CD4-positive, alpha-beta T cell treated with Interleukin-2 at 100 ng/mL for 4 hours (primary cell): ENCODE results near the gene BACH2.

Experiments
- DNase-seq: peaks from one replicate; pipeline ENCODE4 v3.0.0-alpha.2; 2020; ENCODE audit warnings: low spot score

The BACH2 gene

GRCh38 chr6:90095788-90096187 lies 200.9 kb downstream of the BACH2 start:
- no peak for DNase-seq

- no peak for DNase-seq
These were observed 201.5 kb downstream of the BACH2 start for GRCh38 chr6:90095145-90095544.

- no peak for DNase-seq
These were observed 203.0 kb downstream of the BACH2 start for GRCh38 chr6:90093558-90094073.

- DNase-seq: no peak
These were observed 205.8 kb downstream of the BACH2 start for GRCh38 chr6:90090866-90091265.

- no peak for DNase-seq
These were observed 208.6 kb downstream of the BACH2 start for GRCh38 chr6:90088009-90088408.

GRCh38 chr6:90087106-90087833 lies 209.4 kb downstream of the BACH2 start:
- no peak for DNase-seq

GRCh38 chr6:90086517-90086916 lies 210.1 kb downstream of the BACH2 start:
- DNase-seq: no peak

GRCh38 chr6:90083891-90084290 lies 212.8 kb downstream of the BACH2 start:
- DNase-seq: peak; percentile 78

- no peak for DNase-seq
These were observed 213.8 kb downstream of the BACH2 start for GRCh38 chr6:90082847-90083246.

- peak; percentile 79 for DNase-seq
These were observed 215.7 kb downstream of the BACH2 start for GRCh38 chr6:90080876-90081481.

- DNase-seq: peak; percentile 42
These were observed 216.8 kb downstream of the BACH2 start for GRCh38 chr6:90079560-90080490.

- DNase-seq: peak; percentile 48
These were observed 217.9 kb downstream of the BACH2 start for GRCh38 chr6:90078513-90079289.

- no peak for DNase-seq
These were observed 219.9 kb downstream of the BACH2 start for GRCh38 chr6:90076511-90077415.

GRCh38 chr6:90074161-90074850 lies 222.3 kb downstream of the BACH2 start:
- no peak for DNase-seq

- no peak for DNase-seq
These were observed 223.6 kb downstream of the BACH2 start for GRCh38 chr6:90072935-90073464.

GRCh38 chr6:90072501-90072900 lies 224.1 kb downstream of the BACH2 start:
- no peak for DNase-seq

GRCh38 chr6:90068703-90069523 lies 227.7 kb downstream of the BACH2 start:
- no peak for DNase-seq

- DNase-seq: no peak
These were observed 228.4 kb downstream of the BACH2 start for GRCh38 chr6:90068264-90068663.

GRCh38 chr6:90066697-90067096 lies 229.9 kb downstream of the BACH2 start:
- DNase-seq: no peak
